A549 (cell line): ENCODE results near the gene LRCH1. TPM values are rescaled to one million over a fixed set of nuclear protein-coding genes. Genes with fewer than 3 reads are reported as not detected.

ENCODE experiments used
- ATAC-seq, 2 experiments: fragments of 200-7000 bp in 1 of 2; fragments of >200 bp in 1 of 2; cut with Nextera tagmentation in 1 of 2; cut with Tn5 transposase in 1 of 2; 3 replicates each; pipeline versions ENCODE4 v1.8.0 to v1.9.1; 2018 to 2020; ENCODE audit warnings: mild to moderate bottlenecking in 1 of 2, moderate library complexity in 1 of 2
- CTCF ChIA-PET: fragments of 300-600 bp; sonication (Branson Sonifier 250); formaldehyde crosslinking; extraction: SDS; loops from one replicate; lab custom pipeline; 2021; ENCODE audit warnings: antibody characterized with exemption, inconsistent platforms; lab: Yijun Ruan, JAX
- POLR2A ChIA-PET: fragments of 350-600 bp; formaldehyde crosslinking; extraction: SDS; loops from one replicate; lab custom pipeline; 2021; ENCODE audit warnings: antibody characterized with exemption, inconsistent platforms; lab: Yijun Ruan, JAX
- DNase-seq, 2 experiments: peaks; one replicate each; pipeline versions ENCODE4 v3.0.0 to v3.0.0-alpha.2; 2011 to 2016; ENCODE audit warnings: low read depth in 1 of 2, low spot score in 1 of 2
- FAIRE-seq: peaks from 2 replicates; lab custom pipeline; 2011; peaks lifted over from hg19 to GRCh38; lab: Jason Lieb, UNC
- H3K27ac ChIP-seq, 2 experiments: fragments of >200 bp; sonication (Bioruptor Twin); formaldehyde crosslinking; 3 replicates each; pipeline ENCODE4 v1.5.1; 2016 to 2017
- H3K4me1 ChIP-seq: fragments of >200 bp; sonication (Bioruptor Twin); formaldehyde crosslinking; 3 replicates; pipeline ENCODE4 v1.6.1; 2016
- H3K4me2 ChIP-seq: fragments of >200 bp; sonication (Bioruptor Twin); formaldehyde crosslinking; 3 replicates; pipeline ENCODE4 v1.6.1; 2016
- H3K4me3 ChIP-seq: fragments of >200 bp; sonication (Bioruptor Twin); formaldehyde crosslinking; 3 replicates; pipeline ENCODE4 v1.5.1; 2016
- H3K9me3 ChIP-seq: fragments of >200 bp; sonication (Bioruptor Twin); formaldehyde crosslinking; 3 replicates; pipeline ENCODE4 v1.6.1; 2016
- BHLHE40 ChIP-seq: IDR thresholded peaks from 2 replicates; pipeline ENCODE4 v1.6.1; 2012; ENCODE audit warnings: low read depth, low read length, inconsistent platforms
- CEBPB ChIP-seq, 2 experiments: fragments of >200 bp in 1 of 2; sonication (Bioruptor Twin) in 1 of 2; formaldehyde crosslinking in 1 of 2; IDR thresholded peaks; 2 replicates each; pipeline ENCODE4 v1.6.1; 2012 to 2016
- CHD2 ChIP-seq: fragments of 150-350 bp; IDR thresholded peaks from 2 replicates; pipeline ENCODE4 v1.6.1; 2014; ENCODE audit warnings: low read length; ENCODE audit not compliant: partially characterized antibody
- CHD4 ChIP-seq: fragments of 200-600 bp; sonication (generic); IDR thresholded peaks from 2 replicates; pipeline ENCODE4 v1.6.1; 2016; ENCODE audit warnings: antibody characterized with exemption, mild to moderate bottlenecking, borderline replicate concordance
- EHMT2 ChIP-seq: fragments of 200-600 bp; sonication (generic); IDR thresholded peaks from 2 replicates; pipeline ENCODE4 v1.6.1; 2016; ENCODE audit warnings: antibody characterized with exemption, low read depth, mild to moderate bottlenecking, moderate library complexity
- FOXS1 ChIP-seq: fragments of 250-450 bp; sonication (Bioruptor Pico); IDR thresholded peaks from 2 replicates; pipeline ENCODE4 v1.5.0; 2020; ENCODE audit warnings: mild to moderate bottlenecking, moderate library complexity
- HOXB13 ChIP-seq: fragments of 250-450 bp; sonication (Bioruptor Pico); IDR thresholded peaks from 2 replicates; pipeline ENCODE4 v1.5.0; 2020; ENCODE audit warnings: low read depth, mild to moderate bottlenecking, moderate library complexity
- JUNB ChIP-seq: fragments of >200 bp; sonication (Bioruptor Twin); formaldehyde crosslinking; IDR thresholded peaks from 2 replicates; pipeline ENCODE4 v1.6.1; 2016
- MAFK ChIP-seq: fragments of 450-650 bp; IDR thresholded peaks from 2 replicates; pipeline ENCODE4 v1.6.1; 2014; ENCODE audit not compliant: partially characterized antibody
- MAZ ChIP-seq: fragments of 150-350 bp; IDR thresholded peaks from 2 replicates; pipeline ENCODE4 v1.6.1; 2014; ENCODE audit warnings: antibody characterized with exemption, low read depth, low read length, borderline replicate concordance
- MYC ChIP-seq: IDR thresholded peaks from 2 replicates; pipeline ENCODE4 v1.6.1; 2012; ENCODE audit warnings: mild to moderate bottlenecking, inconsistent platforms, low read length, improper control_type of control experiment, borderline replicate concordance
- NFE2L2 ChIP-seq: fragments of 150-350 bp; conservative IDR thresholded peaks from 2 replicates; pipeline ENCODE4 v1.6.1; 2014; ENCODE audit warnings: low read length
- NPAS2 ChIP-seq: fragments of 250-450 bp; sonication (Bioruptor Pico); IDR thresholded peaks from 2 replicates; pipeline ENCODE4 v1.8.0; 2022; ENCODE audit warnings: mild to moderate bottlenecking, moderate library complexity, borderline replicate concordance
- RAD21 ChIP-seq, 2 experiments: fragments of >200 bp in 1 of 2; sonication (Bioruptor Twin) in 1 of 2; formaldehyde crosslinking in 1 of 2; IDR thresholded peaks in 1 of 2; conservative IDR thresholded peaks in 1 of 2; 2 replicates in 1 of 2; 3 replicates in 1 of 2; pipeline ENCODE4 v1.6.1; 2012 to 2018; ENCODE audit warnings: inconsistent platforms in 1 of 2
- RCOR1 ChIP-seq: fragments of 150-350 bp; IDR thresholded peaks from 2 replicates; pipeline ENCODE4 v1.6.1; 2014; ENCODE audit warnings: antibody characterized with exemption, low read length, low read depth
- SMC3 ChIP-seq: fragments of >200 bp; sonication (Bioruptor Twin); formaldehyde crosslinking; IDR thresholded peaks from 3 replicates; pipeline ENCODE4 v1.6.1; 2018; ENCODE audit warnings: inconsistent platforms
- WGBS: methylation state at CpG from one replicate; pipeline ENCODE4 v1.1.6; 2017; ENCODE audit errors: missing lambda C conversion rate; 5-methylcytosine and 5-hydroxymethylcytosine counted together
- polyA plus RNA-seq, 4 experiments: library from polyadenylated mRNA; depleted of rRNA in 3 of 4; stranded (reverse); fragments of >200 nt; fragmentation: RNase III in 1 of 4; extraction: RNeasy Plus Mini Kit Qiagen cat#74134 plus additional on column Dnase treatment in 1 of 4; gene quantifications; 2 replicates in 3 of 4; 3 replicates in 1 of 4; pipeline ENCODE4 v1.2.3, GENCODE V29; 2011 to 2017
- TF ChIP-seq, protein P1 (sequence below): fragments of >200 bp; sonication (Bioruptor Twin); formaldehyde crosslinking; IDR thresholded peaks from 3 replicates; pipeline ENCODE4 v1.6.1; 2016
- TF ChIP-seq, protein P2 (sequence below): IDR thresholded peaks from 2 replicates; pipeline ENCODE4 v1.6.1; 2012

The LRCH1 gene
- polyA plus RNA-seq, 2 of the 4 experiments (the other 2 are of a cell fraction): 8.5 to 16.4 TPM

DNA sequence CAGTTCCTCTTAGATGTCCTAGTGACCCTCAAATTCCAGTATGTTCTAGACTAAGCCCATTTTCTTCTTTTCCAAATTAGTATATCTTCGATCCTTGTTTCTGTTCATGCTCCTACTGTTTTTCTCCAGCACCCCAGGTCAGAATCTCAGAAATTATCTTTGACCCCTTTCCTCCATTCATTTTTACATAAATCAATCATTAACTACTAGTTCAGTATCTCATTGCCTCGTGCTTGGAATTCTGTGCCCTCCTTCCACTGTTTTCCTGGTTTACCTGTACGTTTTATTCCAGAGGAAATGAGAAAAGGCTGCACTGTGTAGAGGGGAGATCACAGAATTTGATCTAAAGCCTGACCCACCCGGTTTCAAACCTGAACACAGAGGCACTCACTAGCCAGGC, 107.9 kb downstream of the LRCH1 start:
- FAIRE-seq (no peak), ATAC-seq (no peak), DNase-seq (no peak)
- POLR2A ChIA-PET: no interaction called here
- Histone ChIP-seq H3K9me3 (no peaks in the 10 kb centered on the region), H3K27ac (peak overlapping the region; percentile 57 to 82), H3K4me1 (peaks cover 96% of the 10 kb centered on the region), H3K4me3 (no peak overlapping the region), H3K4me2 (peak overlapping the region; percentile 54)
- CTCF ChIA-PET: no interaction called here
- TF ChIP-seq MAFK (no peak), SMC3 (no peak), CHD2 (no peak), MYC (no peak), NPAS2 (CRISPR knock-in tag) (no peak), HOXB13 (CRISPR knock-in tag) (no peak), BHLHE40 (no peak)
- TF ChIP-seq, protein P1, sequence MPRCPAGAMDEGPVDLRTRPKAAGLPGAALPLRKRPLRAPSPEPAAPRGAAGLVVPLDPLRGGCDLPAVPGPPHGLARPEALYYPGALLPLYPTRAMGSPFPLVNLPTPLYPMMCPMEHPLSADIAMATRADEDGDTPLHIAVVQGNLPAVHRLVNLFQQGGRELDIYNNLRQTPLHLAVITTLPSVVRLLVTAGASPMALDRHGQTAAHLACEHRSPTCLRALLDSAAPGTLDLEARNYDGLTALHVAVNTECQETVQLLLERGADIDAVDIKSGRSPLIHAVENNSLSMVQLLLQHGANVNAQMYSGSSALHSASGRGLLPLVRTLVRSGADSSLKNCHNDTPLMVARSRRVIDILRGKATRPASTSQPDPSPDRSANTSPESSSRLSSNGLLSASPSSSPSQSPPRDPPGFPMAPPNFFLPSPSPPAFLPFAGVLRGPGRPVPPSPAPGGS: no peak
- TF ChIP-seq, protein P2, sequence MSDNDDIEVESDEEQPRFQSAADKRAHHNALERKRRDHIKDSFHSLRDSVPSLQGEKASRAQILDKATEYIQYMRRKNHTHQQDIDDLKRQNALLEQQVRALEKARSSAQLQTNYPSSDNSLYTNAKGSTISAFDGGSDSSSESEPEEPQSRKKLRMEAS: no peak
- 53% methylated on average over 4 of the region's 4 CpGs for WGBS

DNA sequence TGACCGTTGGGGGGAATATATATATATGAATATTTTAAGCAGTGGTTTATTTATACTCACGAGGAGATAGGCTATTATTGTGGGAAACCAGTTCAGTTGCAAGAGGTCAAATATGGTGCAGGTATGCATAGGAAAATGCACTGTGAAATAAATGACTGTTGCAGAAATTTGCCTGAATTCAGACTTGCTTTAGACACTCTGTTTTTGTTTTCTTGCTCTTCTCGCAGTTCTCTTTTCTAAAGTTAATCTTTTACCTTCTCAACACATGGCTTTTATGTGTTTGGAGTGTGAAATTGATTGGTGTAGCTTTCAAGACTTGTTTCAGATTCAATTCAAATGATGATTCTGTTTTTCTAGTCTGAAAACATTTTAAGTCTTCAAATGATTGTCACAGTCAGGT, 109.7 kb downstream of the LRCH1 start:
- no peaks in the 10 kb centered on the region for H3K9me3 ChIP-seq
- ChIA-PET CTCF (interaction anchor here (1.1 kb wide), 1 partner anchor 110 kb away, joined by 3 read pairs; no protein-coding TSS in a partner anchor), POLR2A (no interaction called here)
- ATAC-seq: no peak
- TF ChIP-seq CEBPB (IDR thresholded peaks at IDR 0.05) (no peak), RAD21 (conservative IDR thresholded peaks at IDR 0.05 in 1 of 2, IDR thresholded peaks at IDR 0.05 in 1 of 2) (no peak), CHD4 (no peak), JUNB (no peak), MAZ (no peak), NFE2L2 (no peak)
- peak overlapping the region; percentile 71 to 89 for H3K27ac ChIP-seq
- 22% methylated on average over 3 of the region's 3 CpGs for WGBS
- no peak for DNase-seq
- H3K4me2 ChIP-seq: peak overlapping the region; percentile 72
- no peak for FAIRE-seq
- H3K4me1 ChIP-seq: peaks cover 95% of the 10 kb centered on the region
- H3K4me3 ChIP-seq: no peak overlapping the region

DNA sequence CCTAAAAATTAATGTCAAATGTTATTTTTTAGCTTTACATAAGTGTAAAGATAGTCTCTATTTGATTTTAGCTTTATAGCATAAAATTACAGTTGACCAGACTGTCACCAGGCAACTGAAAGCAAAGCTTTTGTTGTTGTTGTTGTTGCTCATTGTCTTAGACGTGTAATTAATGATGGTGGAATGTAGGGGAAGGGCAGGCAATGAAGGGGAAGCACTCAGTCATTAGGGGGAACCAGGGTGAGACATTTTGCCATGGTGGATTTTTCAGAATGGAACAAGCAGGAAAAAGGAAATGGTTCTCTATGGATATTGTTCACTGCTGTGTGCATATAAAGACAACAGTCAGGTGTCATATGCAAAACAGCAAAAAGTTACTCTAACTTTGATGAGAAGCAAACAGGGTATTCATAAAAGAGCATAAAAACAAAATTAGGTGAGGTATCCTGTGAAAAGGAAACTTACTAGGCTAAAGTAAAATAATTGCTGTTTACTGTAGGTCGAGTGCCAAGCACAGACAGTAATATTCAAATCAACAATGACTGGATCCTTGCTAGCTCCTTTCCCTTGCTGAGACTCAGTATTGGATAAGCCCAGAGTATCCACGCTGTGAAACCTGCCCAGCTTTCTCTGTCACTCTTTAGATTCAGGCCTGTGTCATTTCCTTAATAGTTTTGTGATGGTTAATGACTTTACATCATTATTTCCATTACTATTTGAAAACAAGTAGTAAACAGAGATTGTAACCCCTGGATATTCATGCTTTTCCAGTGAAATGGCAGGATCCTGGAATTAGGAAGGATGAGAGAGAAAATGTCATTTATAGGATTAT, 110.5 kb downstream of the LRCH1 start:
- TF ChIP-seq EHMT2: no peak
- TF ChIP-seq, all 56 proteins: peak for 0
- 27% methylated on average over 3 of the region's 3 CpGs for WGBS
- H3K4me1 ChIP-seq: peaks cover 96% of the 10 kb centered on the region
- H3K4me3 ChIP-seq: no peak overlapping the region
- ChIA-PET POLR2A (no interaction called here), CTCF (no interaction called here)
- FAIRE-seq: no peak
- H3K4me2 ChIP-seq: peak overlapping the region; percentile 72
- no peaks in the 10 kb centered on the region for H3K9me3 ChIP-seq
- no peak for DNase-seq
- peak overlapping the region; percentile 78 to 89 for H3K27ac ChIP-seq
- ATAC-seq: no peak

DNA sequence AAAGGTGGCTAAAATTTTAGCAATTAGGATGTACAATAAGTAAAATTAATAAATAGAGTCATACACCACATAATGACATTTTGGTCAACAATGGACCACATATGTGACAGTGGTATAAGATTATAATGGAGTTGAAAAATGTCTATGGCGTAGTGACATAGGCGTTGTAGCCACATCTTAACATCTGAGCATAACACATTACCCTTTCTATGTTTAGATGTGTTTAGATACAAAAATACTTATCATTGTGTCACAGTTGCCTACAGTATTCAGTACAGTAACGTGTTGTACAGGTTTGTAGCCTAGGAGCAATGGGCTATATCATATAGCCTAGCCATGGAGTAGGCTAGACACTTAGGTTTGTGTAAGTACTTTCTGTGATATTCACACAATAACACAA, 111.2 kb downstream of the LRCH1 start:
- Histone ChIP-seq H3K4me1 (peaks cover 96% of the 10 kb centered on the region), H3K9me3 (no peaks in the 10 kb centered on the region), H3K27ac (peak overlapping the region; percentile 78 to 89), H3K4me3 (no peak overlapping the region), H3K4me2 (peak overlapping the region; percentile 72)
- ChIA-PET POLR2A (no interaction called here), CTCF (no interaction called here)
- FAIRE-seq (no peak), ATAC-seq (no peak), DNase-seq (no peak)
- WGBS: 89% methylated on average over 3 of the region's 3 CpGs
- TF ChIP-seq FOXS1 (CRISPR knock-in tag): no peak
- TF ChIP-seq RCOR1: no peak
